Endothelial cell of umbilical vein (primary cell): ENCODE results near the gene COMMD9. TPM values are rescaled to one million over a fixed set of nuclear protein-coding genes. Genes with fewer than 3 reads are reported as not detected.

Source experiments
- BruUV-seq: library from RNA; stranded (reverse); fragments of 400-500 nt; replicated peaks from 2 replicates; lab custom pipeline; 2021; lab: Mats Ljungman, UMichigan
- CTCF ChIA-PET: fragments of 300-600, 350-600 bp; sonication (Branson Sonifier 250); formaldehyde crosslinking; loops from one replicate; lab custom pipeline; 2021; ENCODE audit warnings: antibody characterized with exemption, inconsistent platforms; lab: Charles Lee
- POLR2A ChIA-PET: fragments of 300-600, 350-600 bp; sonication (Branson Sonifier 250); formaldehyde crosslinking; loops from one replicate; lab custom pipeline; 2021; ENCODE audit warnings: antibody characterized with exemption, inconsistent platforms; lab: Charles Lee
- DNase-seq: peaks from one replicate; pipeline ENCODE4 v3.0.0-alpha.2; 2011; ENCODE audit warnings: low read depth, low spot score
- FAIRE-seq: peaks from 2 replicates; lab custom pipeline; 2011; peaks lifted over from hg19 to GRCh38; lab: Jason Lieb, UNC
- H2AFZ ChIP-seq: 2 replicates; pipeline ENCODE4 v1.6.0; 2012; ENCODE audit warnings: low read depth, low read length, control low read depth, inconsistent platforms
- H3K27ac ChIP-seq: 2 replicates; pipeline ENCODE4 v1.5.1; 2011; ENCODE audit warnings: low read depth, mild to moderate bottlenecking, control low read depth, low read length, moderate library complexity; ENCODE audit not compliant: insufficient read depth
- H3K27me3 ChIP-seq, 2 experiments: 2 replicates each; pipeline versions ENCODE4 v1.6.0 to v1.6.1; 2011; ENCODE audit warnings: low read length in 2 of 2, mixed read lengths in 1 of 2; ENCODE audit not compliant: control insufficient read depth in 2 of 2, insufficient read depth in 2 of 2
- H3K36me3 ChIP-seq, 2 experiments: 2 replicates in 1 of 2; 3 replicates in 1 of 2; pipeline ENCODE4 v1.5.1; 2011; ENCODE audit warnings: low read length in 2 of 2, mild to moderate bottlenecking in 1 of 2, moderate library complexity in 1 of 2; ENCODE audit not compliant: control insufficient read depth in 2 of 2, insufficient read depth in 2 of 2; ENCODE audit errors: extremely low read depth in 1 of 2
- H3K4me1 ChIP-seq: 3 replicates; pipeline ENCODE4 v1.5.1; 2011; ENCODE audit warnings: mild to moderate bottlenecking, low read length; ENCODE audit not compliant: control insufficient read depth, insufficient read depth; ENCODE audit errors: extremely low read depth
- H3K4me2 ChIP-seq: 2 replicates; pipeline ENCODE4 v1.6.1; 2011; ENCODE audit warnings: low read length, control low read depth, mixed read lengths; ENCODE audit not compliant: insufficient read depth
- H3K4me3 ChIP-seq, 3 experiments: fragments of 200-600 bp in 1 of 3; sonication (generic), shearing (Covaris generic) in 1 of 3; replicated peaks in 1 of 3; 2 replicates each; pipeline ENCODE4 v1.5.1; 2011 to 2016; ENCODE audit warnings: control low read depth in 3 of 3, low read length in 3 of 3, mild to moderate bottlenecking in 2 of 3, inconsistent platforms in 1 of 3, low read depth in 1 of 3, moderate library complexity in 1 of 3; ENCODE audit not compliant: insufficient read depth in 1 of 3
- H3K79me2 ChIP-seq: 2 replicates; pipeline ENCODE4 v1.6.0; 2012; ENCODE audit warnings: low read length, inconsistent platforms; ENCODE audit not compliant: control insufficient read depth, insufficient read depth
- H3K9ac ChIP-seq: replicated peaks from 2 replicates; pipeline ENCODE3; 2011; ENCODE audit warnings: low read length, control low read depth; ENCODE audit not compliant: insufficient read depth; ENCODE audit errors: extremely low read depth
- H3K9me1 ChIP-seq: replicated peaks from 3 replicates; pipeline ENCODE4 v1.6.0; 2011; ENCODE audit warnings: mild to moderate bottlenecking, low read length; ENCODE audit not compliant: control insufficient read depth, insufficient read depth; ENCODE audit errors: extremely low read depth
- H3K9me3 ChIP-seq: replicated peaks from 2 replicates; pipeline ENCODE4 v1.5.1; 2012; ENCODE audit warnings: low read length, inconsistent platforms; ENCODE audit not compliant: control insufficient read depth, insufficient read depth
- H4K20me1 ChIP-seq: replicated peaks from 2 replicates; pipeline ENCODE3; 2011; ENCODE audit warnings: mild to moderate bottlenecking, low read length; ENCODE audit not compliant: control insufficient read depth, insufficient read depth; ENCODE audit errors: extremely low read depth
- CTCF ChIP-seq, 2 donors: IDR thresholded peaks; 1 replicate in 1 of 2; 2 replicates in 1 of 2; pipeline ENCODE4 v1.5.1; 2011; ENCODE audit warnings: low read length in 2 of 2, mild to moderate bottlenecking in 2 of 2, moderate library complexity in 2 of 2, control low read depth in 1 of 2, inconsistent platforms in 1 of 2, low read depth in 1 of 2; ENCODE audit not compliant: insufficient read depth in 1 of 2; ENCODE audit errors: extremely low read depth in 1 of 2
- EZH2 ChIP-seq: IDR thresholded peaks from 2 replicates; pipeline ENCODE4 v1.6.1; 2012; ENCODE audit warnings: borderline replicate concordance, low read depth, mild to moderate bottlenecking, moderate library complexity, low read length, inconsistent platforms; ENCODE audit not compliant: severe bottlenecking
- FOS ChIP-seq: IDR thresholded peaks from 2 replicates; pipeline ENCODE4 v1.6.1; 2011; ENCODE audit warnings: mild to moderate bottlenecking, low read length, moderate library complexity, borderline replicate concordance; ENCODE audit not compliant: insufficient read depth
- GATA2 ChIP-seq: IDR thresholded peaks from 2 replicates; pipeline ENCODE4 v1.7.0; 2011; ENCODE audit warnings: low read depth, mild to moderate bottlenecking, moderate library complexity, mixed read lengths, low read length; ENCODE audit not compliant: insufficient read length, insufficient read depth
- JUN ChIP-seq: IDR thresholded peaks from 2 replicates; pipeline ENCODE4 v1.6.1; 2011; ENCODE audit warnings: borderline replicate concordance, low read depth; ENCODE audit not compliant: insufficient read length, insufficient read depth
- MAX ChIP-seq: IDR thresholded peaks from 2 replicates; pipeline ENCODE4 v1.6.1; 2011; ENCODE audit not compliant: insufficient read depth, insufficient read length
- MYC ChIP-seq: IDR thresholded peaks from one replicate; pipeline ENCODE4 v1.6.1; 2011; ENCODE audit warnings: mild to moderate bottlenecking, low read depth, low read length
- POLR2A ChIP-seq: IDR thresholded peaks from 2 replicates; pipeline ENCODE4 v1.6.1; 2012; ENCODE audit warnings: low read depth, mild to moderate bottlenecking, control low read depth, low read length
- POLR2AphosphoS5 ChIP-seq: IDR thresholded peaks from 2 replicates; pipeline ENCODE4 v1.6.1; 2012; ENCODE audit warnings: low read depth, mild to moderate bottlenecking, control low read depth, low read length, moderate library complexity; ENCODE audit not compliant: insufficient read depth
- dilution Hi-C: fragments of 300-500 bp; cut with MboI; formaldehyde crosslinking; loops from one replicate; pipeline ENCODE4 v1.15.0; 2019; ENCODE audit warnings: low sequenced_read_pairs; ENCODE audit not compliant: extremely low pct_ligation_motif_present
- intact Hi-C: fragments of 100-400 bp; cut with micrococcal nuclease; formaldehyde crosslinking; loops from one replicate; pipeline ENCODE4 v1.10.0; 2022
- polyA plus RNA-seq, 4 experiments: library from polyadenylated mRNA; depleted of rRNA in 3 of 4; stranded (reverse) in 3 of 4; unstranded in 1 of 4; fragments of >200 nt; gene quantifications; 2 replicates each; pipeline versions ENCODE4 v1.2.1 to v1.2.3, GENCODE V29; 2011 to 2012; ENCODE audit warnings: missing spikeins in 1 of 4
- total RNA-seq: library from RNA; stranded (reverse); gene quantifications from 2 replicates; pipeline ENCODE4 v1.2.3, GENCODE V29; 2021

Gene COMMD9
- total and polyA plus RNA-seq, 2 donors (not counting 3 experiments of a cell fraction or from before 2014, with no cell fraction given), result 65.1 to 78.9 TPM

- dilution Hi-C loops, result no loop called here
- DNase-seq (no peak), FAIRE-seq (no peak)
- H3K27me3 ChIP-seq, result peaks cover 2 to 5% of the 10 kb centered on the region in 2 experiments
- H3K4me2 ChIP-seq, result no peak overlapping the region
- CTCF ChIA-PET, result interaction anchor here (1.0 to 14.3 kb wide), 3 partner anchors 10 to 197 kb away, joined by 4 to 306 read pairs (median 167); no protein-coding TSS in a partner anchor
- no peaks in the 10 kb centered on the region for H3K4me1 ChIP-seq
- no peaks in the 10 kb centered on the region for H3K79me2 ChIP-seq
- H3K9me1 ChIP-seq, result no peaks in the 10 kb centered on the region
- no peak overlapping the region for H2AFZ ChIP-seq
- H3K9me3 ChIP-seq, result no peaks in the 10 kb centered on the region
- H3K4me3 ChIP-seq, result no peak overlapping the region
- H3K36me3 ChIP-seq, result no peaks in the 10 kb centered on the region
- H3K27ac ChIP-seq, result no peak overlapping the region
- TF ChIP-seq EZH2 (no peak), CTCF (IDR thresholded peaks at IDR 0.05; ENCODE audit: extremely low read depth in 1 of 2, insufficient read depth in 1 of 2, low read depth in 1 of 2, low read length in 2 of 2) (no peak), MAX (no peak), POLR2A (no peak), FOS (no peak), POLR2AphosphoS5 (no peak), GATA2 (no peak), JUN (no peak), MYC (no peak)
- BruUV-seq, result no TSS peak
- intact Hi-C loops, result no loop called here
- H4K20me1 ChIP-seq, result no peaks in the 10 kb centered on the region
- H3K9ac ChIP-seq, result no peak overlapping the region
- POLR2A ChIA-PET, result no interaction called here
Observed at GRCh38 chr11:36296884-36297543, 7.8 kb upstream of the COMMD9 start.
